ENCODE results near the gene IGFBP5. TPM values are rescaled to one million over a fixed set of nuclear protein-coding genes. Genes with fewer than 3 reads are reported as not detected.

Gene IGFBP5
- total and polyA plus RNA-seq, 2 of the 8 experiments (the other 6 are each of a cell fraction or from before 2014, with no cell fraction given): 2.2 to 2.5 TPM

DNA sequence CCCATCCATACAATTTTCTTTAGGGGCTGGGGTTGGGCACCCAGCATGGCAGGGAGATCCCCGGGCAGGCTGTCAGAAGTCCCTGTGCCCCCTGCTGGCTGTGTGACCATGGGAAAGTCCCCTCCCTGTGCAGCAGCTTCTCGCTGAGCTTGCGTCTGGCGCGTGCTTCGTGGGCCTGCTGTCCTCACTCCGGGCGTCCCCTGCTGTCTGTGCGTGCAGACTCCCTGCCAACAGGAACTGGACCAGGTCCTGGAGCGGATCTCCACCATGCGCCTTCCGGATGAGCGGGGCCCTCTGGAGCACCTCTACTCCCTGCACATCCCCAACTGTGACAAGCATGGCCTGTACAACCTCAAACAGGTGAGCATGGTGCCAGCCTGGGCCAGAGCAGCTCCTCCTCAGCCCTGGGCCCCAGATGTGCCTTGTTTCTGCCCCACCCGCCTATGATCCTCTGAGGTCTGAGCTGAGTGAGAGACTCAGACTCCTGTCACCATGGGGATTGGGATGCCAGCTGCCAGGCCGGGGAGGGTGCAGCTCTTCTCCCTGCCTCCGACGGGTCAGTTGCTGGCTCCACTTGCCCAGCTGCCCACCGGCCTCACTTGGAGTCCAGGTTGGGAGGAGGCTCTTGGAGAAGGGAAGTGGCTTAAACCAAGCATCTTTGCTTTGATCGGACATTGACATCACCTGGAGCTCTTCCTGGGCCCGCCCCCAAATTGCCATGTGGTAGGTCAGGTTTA lies 33.5 kb downstream of the IGFBP5 start:
- Histone ChIP-seq H4K8ac (ENCODE audit: extremely low read depth, insufficient read depth, low read length) (no peak overlapping the region; the same call in 1 of the 2 replicates), H3K4me1 (replicated peaks in 1 of 4; ENCODE audit: control insufficient read depth in 3 of 4, insufficient read depth in 4 of 4, low read length in 3 of 4) (peaks cover 0 to 13% (median 11%) of the 10 kb centered on the region in 4 experiments; a peak in 6 of 7 replicates), H2AFZ (ENCODE audit: low read length) (no peak overlapping the region), H4K20me1 (replicated peaks in 1 of 2; ENCODE audit: control insufficient read depth in 1 of 2, insufficient read depth in 2 of 2, low read length in 2 of 2) (peaks cover 3 to 6% of the 10 kb centered on the region in 2 experiments), H3K23ac (ENCODE audit: insufficient read length) (no peak overlapping the region), H3K23me2 (ENCODE audit: low read depth, low read length) (no peaks in the 10 kb centered on the region), H2AK5ac (ENCODE audit: low read depth, low read length) (no peak overlapping the region), H3K9ac (replicated peaks in 1 of 4; ENCODE audit: extremely low read depth in 1 of 4, low read depth in 3 of 4, low read length in 3 of 4) (no peak overlapping the region), H4K91ac (replicated peaks; ENCODE audit: insufficient read length, low read length) (no peak overlapping the region), H3K36me3 (ENCODE audit: control insufficient read depth in 2 of 4, insufficient read depth in 4 of 4, low read length in 3 of 4) (peaks cover 7 to 25% (median 20%) of the 10 kb centered on the region in 4 experiments; a peak in 7 of 8 replicates), H3K56ac (replicated peaks; ENCODE audit: insufficient read length, low read depth, low read length) (no peak overlapping the region), H3K79me2 (ENCODE audit: control insufficient read depth in 1 of 2, insufficient read depth in 2 of 2, low read length in 2 of 2) (peaks cover 0 to 20% of the 10 kb centered on the region in 2 experiments; a peak in 3 of 4 replicates), H3K4me2 (ENCODE audit: insufficient read depth in 1 of 2, low read depth in 2 of 2, low read length in 2 of 2) (no peak overlapping the region), H3K4ac (replicated peaks; ENCODE audit: insufficient read length, low read depth, low read length) (no peak overlapping the region), H3K79me1 (ENCODE audit: low read depth, low read length) (peaks cover 15% of the 10 kb centered on the region), H3K4me3 (ENCODE audit: extremely low read depth in 1 of 4, insufficient read depth in 2 of 4, low read depth in 3 of 4, low read length in 4 of 4) (no peak overlapping the region), H3K27me3 (replicated peaks in 1 of 4; ENCODE audit: control insufficient read depth in 3 of 4, extremely low read depth in 1 of 4, insufficient read depth in 3 of 4, low read length in 3 of 4) (no peaks in the 10 kb centered on the region), H2BK120ac (replicated peaks; ENCODE audit: low read depth, low read length) (no peak overlapping the region), H2BK15ac (ENCODE audit: low read length) (no peak overlapping the region), H3K18ac (ENCODE audit: extremely low read depth, low read length) (no peak overlapping the region), H3K9me3 (ENCODE audit: insufficient read depth in 2 of 2, low read depth in 1 of 2, low read length in 1 of 2) (no peaks in the 10 kb centered on the region), H2BK5ac (ENCODE audit: low read depth, low read length) (no peak overlapping the region), H4K5ac (ENCODE audit: insufficient read length, low read depth, low read length) (no peak overlapping the region), H3K27ac (ENCODE audit: low read depth, low read length) (no peak overlapping the region), H3K14ac (ENCODE audit: insufficient read length) (no peak overlapping the region), H2BK20ac (ENCODE audit: low read length) (no peak overlapping the region), H2BK12ac (ENCODE audit: low read depth, low read length) (no peak overlapping the region)
- POLR2A ChIA-PET (ENCODE audit: partially characterized antibody): interaction anchor here (0.8 to 2.5 kb wide), 7 partner anchors 8 to 160 kb away, joined by 3 to 7 read pairs (median 4); no protein-coding TSS in a partner anchor
- CTCF ChIA-PET (ENCODE audit: partially characterized antibody): interaction anchor here (0.9 to 15.9 kb wide), 5 partner anchors 15 to 141 kb away, joined by 3 to 493 read pairs (median 4); no protein-coding TSS in a partner anchor
- DNase-seq (ENCODE audit: low read depth in 1 of 2, low spot score in 2 of 2) (no peak), FAIRE-seq (no peak)
- 94% methylated on average over 20 of the region's 20 CpGs; no CpG with 5 or more reads in 1 of the 2 experiments for WGBS, 2 experiments (ENCODE audit: extremely low coverage in 1 of 2, insufficient coverage in 1 of 2, insufficient read length in 1 of 2, insufficient replicate concordance in 2 of 2, low coverage in 1 of 2, low lambda C conversion rate in 2 of 2, missing lambda C conversion rate in 1 of 2)
- TF ChIP-seq CTCF (IDR thresholded peaks at IDR 0.05; ENCODE audit: control extremely low read depth in 1 of 3, insufficient read depth in 1 of 3, low read depth in 1 of 3, low read length in 3 of 3) (peak in 1 of 3 experiments; percentile 6; a peak in 1 of 4 replicates), PHF8 (conservative IDR thresholded peaks at IDR 0.05; ENCODE audit: low read depth, low read length) (no peak), POLR2AphosphoS5 (IDR thresholded peaks at IDR 0.05; ENCODE audit: low read depth, low read length) (peak; percentile 49; the same call in 1 of the 2 replicates)

All from H1 (cell line).